B cell (primary cell): ENCODE results near the gene DAW1. TPM values are rescaled to one million over a fixed set of nuclear protein-coding genes. Genes with fewer than 3 reads are reported as not detected.

ENCODE experiments used
- ATAC-seq: fragments of 200-7000 bp; cut with Tn5 transposase; one replicate; pipeline ENCODE4 v1.10.0; 2021; ENCODE audit warnings: low read depth, mild to moderate bottlenecking, moderate number of reproducible peaks, moderate library complexity
- CTCF ChIA-PET: fragments of 350-600 bp; sonication (Branson Sonifier 250); formaldehyde crosslinking; loops from one replicate; lab custom pipeline; 2021; ENCODE audit warnings: antibody characterized with exemption, inconsistent platforms; lab: Charles Lee
- POLR2A ChIA-PET: fragments of 350-600 bp; sonication (Branson Sonifier 250); formaldehyde crosslinking; loops from one replicate; lab custom pipeline; 2021; ENCODE audit warnings: antibody characterized with exemption; lab: Charles Lee
- DNase-seq: peaks from one replicate; pipeline ENCODE4 v3.0.0; 2013
- H2AFZ ChIP-seq: 2 replicates; pipeline ENCODE4 v1.6.1; 2012; ENCODE audit warnings: mild to moderate bottlenecking, low read depth, low read length; ENCODE audit not compliant: insufficient read depth, poor library complexity, severe bottlenecking
- H3K27ac ChIP-seq, 2 donors: 1 replicate in 1 of 2; 2 replicates in 1 of 2; pipeline ENCODE4 v1.5.1; 2012 to 2013; ENCODE audit warnings: low read length in 2 of 2, mild to moderate bottlenecking in 2 of 2, moderate library complexity in 1 of 2
- H3K27me3 ChIP-seq, 4 experiments: fragments of 200-600 bp in 1 of 4; sonication (generic) in 1 of 4; replicated peaks in 1 of 4; 1 replicate in 2 of 4; 2 replicates in 2 of 4; pipeline versions ENCODE4 v1.6.1 to v1.7.0; 2013 to 2016; ENCODE audit warnings: low read length in 3 of 4, mild to moderate bottlenecking in 2 of 4, mixed read lengths in 1 of 4, moderate library complexity in 1 of 4; ENCODE audit not compliant: insufficient read depth in 4 of 4, control insufficient read depth in 3 of 4; ENCODE audit errors: control extremely low read depth in 1 of 4
- H3K36me3 ChIP-seq, 2 experiments: replicated peaks in 1 of 2; 1 replicate in 1 of 2; 2 replicates in 1 of 2; pipeline versions ENCODE4 v1.6.1 to v1.7.1; 2013; ENCODE audit warnings: low read length in 1 of 2; ENCODE audit not compliant: insufficient read depth in 2 of 2, control insufficient read depth in 1 of 2; ENCODE audit errors: control extremely low read depth in 1 of 2, extremely low read depth in 1 of 2
- H3K4me1 ChIP-seq, 2 donors: fragments of 200-600 bp in 1 of 2; sonication (generic) in 1 of 2; 1 replicate in 1 of 2; 2 replicates in 1 of 2; pipeline versions ENCODE4 v1.5.1 to v1.6.1; 2013 to 2017; ENCODE audit warnings: low read length in 2 of 2; ENCODE audit not compliant: control insufficient read depth in 2 of 2, insufficient read depth in 2 of 2
- H3K4me2 ChIP-seq: replicated peaks from 2 replicates; pipeline ENCODE3; 2012; ENCODE audit warnings: mild to moderate bottlenecking, low read depth, low read length; ENCODE audit not compliant: poor library complexity, severe bottlenecking
- H3K4me3 ChIP-seq, 5 experiments: fragments of 200-600 bp in 1 of 5; sonication (generic) in 1 of 5; 1 replicate in 3 of 5; 2 replicates in 2 of 5; pipeline versions ENCODE4 v1.5.1 to v1.7.0; 2011 to 2016; ENCODE audit warnings: low read length in 4 of 5, mild to moderate bottlenecking in 4 of 5, low read depth in 2 of 5, control low read depth in 1 of 5, moderate library complexity in 1 of 5; ENCODE audit not compliant: insufficient read depth in 1 of 5; ENCODE audit errors: control extremely low read depth in 1 of 5, extremely low read depth in 1 of 5
- H3K79me2 ChIP-seq: fragments of 200-600 bp; sonication (generic); one replicate; pipeline ENCODE4 v1.6.0; 2016; ENCODE audit warnings: low read length; ENCODE audit not compliant: control insufficient read depth, insufficient read depth
- H3K9ac ChIP-seq: fragments of 200-600 bp; sonication (generic); 2 replicates; pipeline ENCODE4 v1.6.1; 2017; ENCODE audit warnings: mild to moderate bottlenecking, low read length, moderate library complexity
- H3K9me3 ChIP-seq, 3 donors: one replicate each; pipeline versions ENCODE4 v1.6.1 to v1.7.1; 2013; ENCODE audit warnings: low read length in 2 of 3; ENCODE audit not compliant: control insufficient read depth in 2 of 3, insufficient read depth in 1 of 3; ENCODE audit errors: control extremely low read depth in 1 of 3
- H4K20me1 ChIP-seq: 2 replicates; pipeline ENCODE4 v1.6.0; 2012; ENCODE audit warnings: mild to moderate bottlenecking, low read length; ENCODE audit not compliant: insufficient read depth, control insufficient read depth, poor library complexity, severe bottlenecking
- H3K27ac Mint-ChIP-seq: one replicate; pipeline ENCODE4 v1.8.0; 2021; ENCODE audit warnings: mixed read lengths
- H3K27me3 Mint-ChIP-seq: one replicate; pipeline ENCODE4 v1.8.0; 2021; ENCODE audit warnings: mixed read lengths
- H3K4me1 Mint-ChIP-seq: one replicate; pipeline ENCODE4 v1.8.0; 2021; ENCODE audit warnings: mixed read lengths
- H3K4me3 Mint-ChIP-seq: one replicate; pipeline ENCODE4 v1.8.0; 2021; ENCODE audit warnings: mixed read lengths
- H3K9me3 Mint-ChIP-seq: one replicate; pipeline ENCODE4 v1.8.0; 2022; ENCODE audit warnings: mixed read lengths; ENCODE audit not compliant: insufficient read depth
- CTCF ChIP-seq: fragments of 200-600 bp; IDR thresholded peaks from one replicate; pipeline ENCODE4 v1.8.0; 2022; ENCODE audit warnings: antibody characterized with exemption, mild to moderate bottlenecking
- EZH2 ChIP-seq: IDR thresholded peaks from 2 replicates; pipeline ENCODE4 v1.6.1; 2012; ENCODE audit warnings: borderline replicate concordance, low read depth, mild to moderate bottlenecking, moderate library complexity, low read length; ENCODE audit not compliant: insufficient read depth, poor library complexity, severe bottlenecking
- WGBS: methylation state at CpG from one replicate; pipeline ENCODE4 v1.1.5; 2013; ENCODE audit warnings: missing lambda C conversion rate; ENCODE audit not compliant: insufficient coverage; 5-methylcytosine and 5-hydroxymethylcytosine counted together
- intact Hi-C: fragments of 100-400 bp; cut with micrococcal nuclease; formaldehyde crosslinking; loops from one replicate; pipeline ENCODE4 v1.10.0; 2022
- polyA plus RNA-seq: library from polyadenylated mRNA; depleted of rRNA; stranded (reverse); fragments of >200 nt; gene quantifications from 2 replicates; pipeline ENCODE4 v1.2.3, GENCODE V29; 2012
- total RNA-seq, 2 donors: library from RNA; stranded (reverse); fragments of 120-200 nt in 1 of 2; gene quantifications; 1 replicate in 1 of 2; 2 replicates in 1 of 2; pipeline versions ENCODE4 v1.2.3 to v1.2.4, GENCODE V29; 2013 to 2022

DAW1 gene
- total and polyA plus RNA-seq, 2 donors (not counting 1 experiment from before 2014, with no cell fraction given) = not detected

- no peak overlapping the region for H3K27ac ChIP-seq
- Mint-ChIP-seq H3K27me3 (peaks cover 6% of the 10 kb centered on the region), H3K27ac (no peak overlapping the region), H3K4me1 (no peaks in the 10 kb centered on the region), H3K4me3 (no peak overlapping the region), H3K9me3 (no peaks in the 10 kb centered on the region)
- ATAC-seq (no peak), DNase-seq (peak; percentile 42)
- no peaks in the 10 kb centered on the region for H4K20me1 ChIP-seq
- H3K4me2 ChIP-seq = no peak overlapping the region
- TF ChIP-seq EZH2 (no peak), CTCF (peak; percentile 66)
- intact Hi-C loops = no loop called here
- no peak overlapping the region for H3K9ac ChIP-seq
- ChIA-PET POLR2A (no interaction called here), CTCF (interaction anchor here (1.0 to 1.5 kb wide), 5 partner anchors 9 to 204 kb away, joined by 3 to 6 read pairs (median 4); partner anchors contain the start of gene DAW1)
- no peaks in the 10 kb centered on the region for H3K27me3 ChIP-seq
- H3K9me3 ChIP-seq = no peaks in the 10 kb centered on the region
- 30% methylated on average over 2 of the region's 8 CpGs for WGBS
- H3K4me3 ChIP-seq = no peak overlapping the region
- no peaks in the 10 kb centered on the region for H3K4me1 ChIP-seq
- H3K36me3 ChIP-seq = no peaks in the 10 kb centered on the region
- H2AFZ ChIP-seq = no peak overlapping the region
- no peaks in the 10 kb centered on the region for H3K79me2 ChIP-seq
These were observed 9.1 kb upstream of the DAW1 start for GRCh38 chr2:227862227-227862740.

GRCh38 chr2:227862741-227863588, 8.5 kb upstream of the DAW1 start:
- Histone ChIP-seq H3K4me3 (no peak overlapping the region), H3K36me3 (no peaks in the 10 kb centered on the region), H3K9me3 (no peaks in the 10 kb centered on the region), H3K27ac (no peak overlapping the region), H3K79me2 (no peaks in the 10 kb centered on the region), H3K4me2 (no peak overlapping the region), H3K4me1 (no peaks in the 10 kb centered on the region), H4K20me1 (no peaks in the 10 kb centered on the region), H3K9ac (no peak overlapping the region), H2AFZ (no peak overlapping the region), H3K27me3 (no peaks in the 10 kb centered on the region)
- Mint-ChIP-seq H3K9me3 (no peaks in the 10 kb centered on the region), H3K4me1 (no peaks in the 10 kb centered on the region), H3K27ac (no peak overlapping the region), H3K4me3 (no peak overlapping the region), H3K27me3 (peaks cover 6% of the 10 kb centered on the region)
- TF ChIP-seq EZH2 (no peak), CTCF (no peak)
- ChIA-PET CTCF (interaction anchor here (1.0 to 1.5 kb wide), 5 partner anchors 8 to 205 kb away, joined by 3 to 6 read pairs (median 4); partner anchors contain the start of gene DAW1), POLR2A (no interaction called here)
- ATAC-seq (no peak), DNase-seq (no peak)
- intact Hi-C loops = no loop called here
- WGBS = 81% methylated on average over 5 of the region's 7 CpGs
